GM10248 (cell line): ENCODE results near the gene TAGLN2.

Experiments
- CTCF ChIA-PET: fragments of 300-600 bp; sonication (Branson Sonifier 250); formaldehyde crosslinking; extraction: SDS; loops from one replicate; lab custom pipeline; 2021; ENCODE audit warnings: antibody characterized with exemption; lab: Yijun Ruan, JAX
- POLR2A ChIA-PET: fragments of 350-650 bp; sonication (Branson Sonifier 250); formaldehyde crosslinking; extraction: SDS; loops from one replicate; lab custom pipeline; 2020; ENCODE audit warnings: antibody characterized with exemption; lab: Yijun Ruan, JAX
- DNase-seq: peaks from one replicate; pipeline ENCODE4 v3.0.0; 2012; ENCODE audit errors: extremely low spot score
- TF ChIP-seq, protein P1 (sequence below): IDR thresholded peaks from 2 replicates; pipeline ENCODE4 v1.5.1; 2012; ENCODE audit warnings: mild to moderate bottlenecking, low read depth; ENCODE audit errors: extremely low read depth, missing control alignments, control extremely low read depth

Gene TAGLN2

DNA sequence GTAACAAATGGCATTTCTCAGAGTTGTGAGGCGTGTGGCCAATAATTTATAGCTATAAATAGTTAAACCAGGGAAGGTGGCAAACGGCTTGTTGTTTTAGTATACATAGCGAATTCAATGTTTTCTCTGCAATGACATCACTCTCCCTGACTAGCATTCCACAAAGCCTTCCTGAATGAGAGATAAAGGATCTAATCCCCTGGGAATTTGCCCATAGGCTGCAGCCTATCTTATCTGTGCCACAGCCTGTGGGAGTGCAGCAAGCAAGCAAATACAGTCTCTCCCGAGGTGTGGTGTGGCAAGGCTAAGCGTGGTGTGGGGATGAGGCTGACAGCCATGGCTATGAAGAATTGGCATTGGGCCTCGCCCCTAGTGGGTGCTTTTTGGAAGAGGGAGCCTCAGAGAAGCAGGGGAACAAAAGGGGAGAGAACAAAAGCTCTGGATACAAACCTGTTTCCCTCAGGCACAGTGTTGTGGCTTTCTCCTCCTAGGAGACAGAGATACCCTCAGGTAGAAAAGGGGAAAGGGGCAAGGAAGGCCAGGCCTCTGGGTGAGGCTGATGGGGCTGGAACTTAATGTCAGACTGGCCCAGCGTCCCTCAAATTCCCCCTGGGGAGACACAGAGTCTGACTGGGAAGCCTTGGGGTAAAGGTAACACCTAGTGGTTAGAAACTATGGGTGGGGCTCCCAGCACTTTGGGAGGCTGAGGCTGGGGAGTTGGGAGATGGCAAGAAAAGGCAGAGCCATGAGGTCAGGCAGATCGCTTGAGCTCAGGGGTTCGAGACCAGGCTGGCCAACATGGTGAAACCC, 8.9 kb downstream of the TAGLN2 start:
- no peak for DNase-seq
- TF ChIP-seq, protein P1, sequence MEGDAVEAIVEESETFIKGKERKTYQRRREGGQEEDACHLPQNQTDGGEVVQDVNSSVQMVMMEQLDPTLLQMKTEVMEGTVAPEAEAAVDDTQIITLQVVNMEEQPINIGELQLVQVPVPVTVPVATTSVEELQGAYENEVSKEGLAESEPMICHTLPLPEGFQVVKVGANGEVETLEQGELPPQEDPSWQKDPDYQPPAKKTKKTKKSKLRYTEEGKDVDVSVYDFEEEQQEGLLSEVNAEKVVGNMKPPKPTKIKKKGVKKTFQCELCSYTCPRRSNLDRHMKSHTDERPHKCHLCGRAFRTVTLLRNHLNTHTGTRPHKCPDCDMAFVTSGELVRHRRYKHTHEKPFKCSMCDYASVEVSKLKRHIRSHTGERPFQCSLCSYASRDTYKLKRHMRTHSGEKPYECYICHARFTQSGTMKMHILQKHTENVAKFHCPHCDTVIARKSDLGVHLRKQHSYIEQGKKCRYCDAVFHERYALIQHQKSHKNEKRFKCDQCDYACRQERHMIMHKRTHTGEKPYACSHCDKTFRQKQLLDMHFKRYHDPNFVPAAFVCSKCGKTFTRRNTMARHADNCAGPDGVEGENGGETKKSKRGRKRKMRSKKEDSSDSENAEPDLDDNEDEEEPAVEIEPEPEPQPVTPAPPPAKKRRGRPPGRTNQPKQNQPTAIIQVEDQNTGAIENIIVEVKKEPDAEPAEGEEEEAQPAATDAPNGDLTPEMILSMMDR = no peak
- POLR2A ChIA-PET = interaction anchor here (0.6 to 1.4 kb wide), 3 partner anchors 8 to 11 kb away, joined by 3 to 4 read pairs (median 3); partner anchors contain the start of gene TAGLN2
- CTCF ChIA-PET = interaction anchor here (0.9 to 1.6 kb wide), 6 partner anchors 8 to 117 kb away, joined by 3 to 5 read pairs (median 3); no protein-coding TSS in a partner anchor

DNA sequence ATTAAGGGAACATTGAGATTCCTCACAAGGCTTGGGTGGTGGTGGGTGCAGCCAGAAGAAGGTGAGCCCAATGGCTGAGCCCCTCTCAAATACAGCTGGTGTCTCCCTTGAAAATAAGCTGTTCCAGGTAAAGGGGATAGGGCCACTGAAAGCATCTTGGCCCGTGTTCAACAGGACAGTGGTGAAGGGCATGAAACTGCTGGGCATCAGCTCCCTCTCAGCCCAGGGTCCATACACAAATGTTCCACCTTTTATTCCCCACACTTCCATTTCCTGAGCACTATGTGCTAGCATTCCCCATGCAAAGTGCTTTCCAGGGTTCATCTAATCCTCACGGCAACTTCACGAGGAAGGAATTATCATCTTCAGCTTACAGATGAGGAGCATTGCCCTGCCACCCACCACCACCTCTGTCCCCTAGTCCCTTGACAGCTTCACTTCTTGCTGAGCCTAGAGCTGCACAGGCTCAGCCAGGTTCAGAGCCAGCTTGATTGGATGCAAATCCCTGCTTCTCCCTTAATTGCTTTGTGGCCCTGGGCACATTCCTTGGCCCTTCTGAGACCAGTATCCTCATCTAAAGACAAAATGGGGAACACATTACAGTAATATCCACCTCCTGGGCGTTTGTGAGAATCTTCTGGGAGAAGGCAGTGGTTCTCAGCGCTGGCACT, 9.6 kb downstream of the TAGLN2 start:
- POLR2A ChIA-PET = interaction anchor here (0.6 to 1.4 kb wide), 4 partner anchors 9 to 1216 kb away, joined by 3 to 4 read pairs (median 4); partner anchors contain the start of gene TAGLN2
- TF ChIP-seq, protein P1 = no peak
- CTCF ChIA-PET = interaction anchor here (0.9 to 1.6 kb wide), 6 partner anchors 8 to 117 kb away, joined by 3 to 5 read pairs (median 3); no protein-coding TSS in a partner anchor
- no peak for DNase-seq

DNA sequence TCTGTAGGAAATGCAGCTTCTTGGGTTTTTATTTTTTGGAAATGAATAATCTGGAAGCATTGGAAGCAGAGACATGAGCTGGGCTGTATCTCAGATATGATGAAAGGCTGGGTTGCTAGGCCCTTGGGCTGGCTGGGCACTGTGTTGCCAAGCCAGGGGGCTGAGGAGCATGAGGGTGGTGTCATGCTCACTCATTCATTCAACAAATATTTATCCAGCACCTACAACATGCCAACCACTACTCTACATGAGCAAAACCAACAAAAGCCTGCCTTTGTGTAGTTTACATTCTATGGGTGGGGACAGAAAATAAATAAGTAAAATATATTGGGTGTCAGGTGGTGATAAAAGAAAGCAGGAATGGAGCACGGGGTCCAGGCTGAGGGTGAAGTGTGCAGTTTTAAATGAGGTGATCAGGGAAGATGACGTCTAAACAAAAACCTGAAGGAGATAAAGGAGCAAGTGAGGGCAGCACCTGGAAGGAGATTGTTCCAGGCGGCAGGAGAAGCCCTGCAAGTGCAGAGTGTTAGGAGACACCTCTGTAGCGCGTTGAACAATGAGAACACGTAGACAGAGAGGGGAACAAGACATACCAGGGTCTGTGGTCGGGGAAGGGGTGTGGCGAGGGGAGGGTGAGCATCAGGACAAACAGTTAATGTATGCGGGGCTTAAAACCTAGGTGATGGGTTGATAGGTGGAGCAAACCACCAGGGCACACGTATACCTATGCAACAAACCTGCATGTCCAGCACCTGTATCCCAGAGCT, 10.9 kb downstream of the TAGLN2 start:
- ChIA-PET CTCF (interaction anchor here (1.3 to 1.6 kb wide), 2 partner anchors 10 to 22 kb away, joined by 3 to 4 read pairs; no protein-coding TSS in a partner anchor), POLR2A (interaction anchor here (0.7 to 1.2 kb wide), 3 partner anchors 8 to 1218 kb away, joined by 3 to 5 read pairs (median 4); partner anchors contain the start of gene TAGLN2)
- DNase-seq = no peak
- TF ChIP-seq, protein P1 = no peak

DNA sequence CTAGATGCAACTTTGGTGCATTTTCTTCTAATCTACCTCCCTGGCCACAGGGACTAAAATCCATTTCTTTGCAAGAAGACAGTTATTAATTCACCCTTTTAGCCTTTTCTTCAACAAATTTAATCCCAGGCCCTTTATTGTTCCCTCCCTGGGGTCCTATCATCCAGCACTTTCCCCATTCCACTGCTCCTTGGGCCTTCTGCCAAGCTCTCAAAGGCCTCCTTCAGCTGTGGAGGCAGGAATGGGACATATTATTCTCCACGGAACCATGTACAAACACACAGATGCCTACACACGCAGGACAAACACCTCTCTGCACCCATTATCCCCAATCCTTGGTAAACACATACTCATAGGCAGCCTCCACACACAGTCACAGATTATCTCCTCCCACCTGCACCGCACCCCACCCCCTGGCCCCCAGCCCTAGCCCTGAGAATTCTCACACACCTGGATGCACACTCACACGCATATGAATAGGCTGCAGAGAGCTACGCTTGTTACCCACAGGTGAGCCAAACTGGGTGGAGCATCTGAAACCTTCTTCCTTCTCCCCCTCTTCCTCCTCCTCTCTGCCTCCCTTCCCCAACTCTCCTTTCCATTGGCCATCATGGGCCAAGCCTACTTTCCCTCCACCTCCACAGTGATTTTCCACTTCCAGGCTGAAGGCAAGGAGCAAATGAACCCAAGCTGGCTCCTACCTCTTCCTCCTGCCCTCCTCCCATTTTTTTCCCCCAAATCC, 11.7 kb downstream of the TAGLN2 start:
- CTCF ChIA-PET = no interaction called here
- DNase-seq = no peak
- POLR2A ChIA-PET = interaction anchor here (0.9 to 1.2 kb wide), 2 partner anchors 9 to 11 kb away, joined by 3 to 5 read pairs; partner anchors contain the start of gene TAGLN2
- TF ChIP-seq, protein P1 = no peak

DNA sequence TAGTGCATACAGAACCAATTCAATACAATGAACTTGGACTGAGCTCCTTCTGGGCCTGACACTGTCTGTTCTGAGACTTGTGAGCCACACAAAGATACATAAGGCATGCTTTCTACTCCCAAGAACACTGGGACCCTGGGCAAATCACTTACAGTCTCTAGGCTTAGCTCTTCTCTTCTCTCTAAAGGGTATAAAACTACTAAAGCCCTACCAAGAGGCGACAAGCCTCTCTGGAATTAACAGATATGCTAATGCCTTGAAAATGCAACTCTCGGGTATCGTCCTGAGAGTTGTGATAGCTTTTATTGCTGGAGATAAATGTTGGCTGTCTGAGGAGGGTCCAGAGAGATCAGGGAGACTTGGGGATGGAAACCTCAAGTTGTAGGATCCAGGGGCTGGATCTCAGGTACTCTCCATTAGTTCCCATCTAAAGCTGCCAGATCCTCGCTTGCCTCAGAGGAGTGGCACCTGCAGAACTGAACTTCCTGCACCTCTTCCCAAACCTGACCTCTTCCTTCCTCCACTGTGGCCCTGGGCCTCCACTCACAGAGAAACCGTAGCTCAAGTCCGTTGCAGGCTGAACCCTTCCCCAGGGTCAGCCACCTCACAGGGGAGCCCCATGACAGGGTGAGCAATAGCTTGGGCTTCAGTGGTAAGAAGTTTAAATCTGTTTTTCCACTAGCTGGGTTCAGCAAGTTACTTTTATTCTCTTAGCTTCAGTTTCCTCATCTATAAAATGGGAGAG, 13.8 kb downstream of the TAGLN2 start:
- no peak for DNase-seq
- ChIA-PET CTCF (no interaction called here), POLR2A (no interaction called here)
- TF ChIP-seq, protein P1 = no peak
